Gastroesophageal sphincter (tissue), 4 donors: ENCODE results near the gene PTGFRN. TPM values are rescaled to one million over a fixed set of nuclear protein-coding genes. Genes with fewer than 3 reads are reported as not detected.

Source experiments
- ATAC-seq: fragments of 150-250 bp; one replicate; pipeline ENCODE4 v1.9.1; 2016; ENCODE audit warnings: mild to moderate bottlenecking, moderate library complexity
- H3K27ac ChIP-seq, 4 donors: fragments of 200-600 bp; sonication (generic) in 3 of 4; 1 replicate in 3 of 4; 2 replicates in 1 of 4; pipeline ENCODE4 v1.5.1; 2016 to 2019
- H3K27me3 ChIP-seq: fragments of 200-600 bp; sonication (generic); one replicate; pipeline ENCODE4 v1.5.1; 2019
- H3K36me3 ChIP-seq, 2 donors: fragments of 200-600 bp; sonication (generic); one replicate each; pipeline ENCODE4 v1.5.1; 2019; ENCODE audit warnings: control low read depth in 1 of 2
- H3K4me1 ChIP-seq, 3 donors: fragments of 200-600 bp; sonication (generic); 1 replicate in 2 of 3; 2 replicates in 1 of 3; pipeline ENCODE4 v1.5.1; 2016 to 2019; ENCODE audit warnings: control low read depth in 2 of 3
- H3K4me3 ChIP-seq, 2 donors: fragments of 200-600 bp; sonication (generic); one replicate each; pipeline ENCODE4 v1.5.1; 2019; ENCODE audit warnings: mild to moderate bottlenecking in 1 of 2, moderate library complexity in 1 of 2
- H3K9me3 ChIP-seq, 3 donors: fragments of 200-600 bp; sonication (generic); one replicate each; pipeline ENCODE4 v1.5.1; 2017 to 2019; ENCODE audit warnings: control low read depth in 2 of 3
- CTCF ChIP-seq, 4 experiments: fragments of 200-600 bp in 2 of 4; fragments of 450-650 bp in 2 of 4; sonication (generic) in 1 of 4; IDR thresholded peaks; one replicate each; pipeline ENCODE4 v1.5.1; 2017 to 2019; ENCODE audit warnings: antibody characterized with exemption in 4 of 4, mild to moderate bottlenecking in 2 of 4, moderate library complexity in 2 of 4
- EP300 ChIP-seq: sonication (generic); formaldehyde crosslinking; IDR thresholded peaks from one replicate; pipeline ENCODE4 v1.6.1; 2017; ENCODE audit warnings: antibody characterized with exemption, mild to moderate bottlenecking
- POLR2A ChIP-seq, 2 donors: fragments of 450-650 bp; IDR thresholded peaks; one replicate each; pipeline ENCODE4 v1.6.1; 2017; ENCODE audit warnings: antibody characterized with exemption in 2 of 2, mild to moderate bottlenecking in 2 of 2, moderate library complexity in 1 of 2
- POLR2AphosphoS5 ChIP-seq: sonication (generic); formaldehyde crosslinking; IDR thresholded peaks from one replicate; pipeline ENCODE4 v1.6.1; 2017; ENCODE audit warnings: antibody characterized with exemption
- WGBS, 2 donors: methylation state at CpG; one replicate each; pipeline ENCODE4 v1.1.5; 2018; ENCODE audit warnings: low coverage in 1 of 2; 5-methylcytosine and 5-hydroxymethylcytosine counted together
- total RNA-seq, 4 donors: library from RNA; depleted of rRNA; stranded (reverse); fragments of >200 nt; gene quantifications; one replicate each; pipeline ENCODE4 v1.1.0, GENCODE V29; 2016

Gene PTGFRN
- total RNA-seq, 4 donors from 2014 or later = 60.0 to 166 (median 101) TPM

- peak overlapping the region; percentile 7 to 68 (median 62) for H3K27ac ChIP-seq
- 68 to 80% methylated on average over 4 to 7 of the region's 14 CpGs for WGBS, 2 donors
- H3K9me3 ChIP-seq = no peaks in the 10 kb centered on the region
- H3K4me1 ChIP-seq = peaks cover 0 to 55% (median 20%) of the 10 kb centered on the region in 3 donors
- H3K27me3 ChIP-seq = no peaks in the 10 kb centered on the region
- TF ChIP-seq CTCF (IDR thresholded peaks at IDR 0.05) (no peak), POLR2AphosphoS5 (peak; percentile 99)
- peak; percentile 70 for ATAC-seq
- no peak overlapping the region for H3K4me3 ChIP-seq
- H3K36me3 ChIP-seq = peaks cover 0 to 13% of the 10 kb centered on the region in 2 donors
These were observed 74.9 kb downstream of the PTGFRN start for GRCh38 chr1:116984406-116985160.

GRCh38 chr1:116986421-116987255 lies 76.9 kb downstream of the PTGFRN start:
- TF ChIP-seq POLR2AphosphoS5 (no peak), EP300 (no peak), CTCF (IDR thresholded peaks at IDR 0.05) (no peak), POLR2A (IDR thresholded peaks at IDR 0.05) (no peak)
- Histone ChIP-seq H3K9me3 (no peaks in the 10 kb centered on the region), H3K4me3 (no peak overlapping the region), H3K4me1 (peaks cover 2 to 68% (median 23%) of the 10 kb centered on the region in 3 donors), H3K27me3 (no peaks in the 10 kb centered on the region), H3K27ac (no peak overlapping the region), H3K36me3 (peaks cover 0 to 30% of the 10 kb centered on the region in 2 donors)
- WGBS, 2 donors = 73 to 83% methylated on average over 8 to 14 of the region's 29 CpGs
- ATAC-seq = no peak

- peaks cover 2 to 68% (median 23%) of the 10 kb centered on the region in 3 donors for H3K4me1 ChIP-seq
- peaks cover 0 to 35% of the 10 kb centered on the region in 2 donors for H3K36me3 ChIP-seq
- WGBS, 2 donors = 83 to 90% methylated on average over 7 to 10 of the region's 11 CpGs
- H3K4me3 ChIP-seq = no peak overlapping the region
- ATAC-seq = no peak
- H3K27me3 ChIP-seq = no peaks in the 10 kb centered on the region
- no peak overlapping the region for H3K27ac ChIP-seq
- TF ChIP-seq CTCF (IDR thresholded peaks at IDR 0.05) (no peak), POLR2AphosphoS5 (no peak), EP300 (no peak), POLR2A (IDR thresholded peaks at IDR 0.05) (no peak)
- H3K9me3 ChIP-seq = no peaks in the 10 kb centered on the region
These were observed 77.5 kb downstream of the PTGFRN start for GRCh38 chr1:116987256-116987555.

GRCh38 chr1:116988248-116988647 lies 78.5 kb downstream of the PTGFRN start:
- H3K4me1 ChIP-seq = peaks cover 2 to 58% (median 18%) of the 10 kb centered on the region in 3 donors

More at GRCh38 chr1:116988248-116988647, 78.5 kb downstream of the PTGFRN start:
- ATAC-seq = peak; percentile 34
- peaks cover 0 to 35% of the 10 kb centered on the region in 2 donors for H3K36me3 ChIP-seq
- no peak for TF ChIP-seq EP300
- no peak for TF ChIP-seq CTCF (IDR thresholded peaks at IDR 0.05)
- no peak for TF ChIP-seq POLR2A (IDR thresholded peaks at IDR 0.05)
- TF ChIP-seq POLR2AphosphoS5 = peak; percentile 54
- no peaks in the 10 kb centered on the region for H3K27me3 ChIP-seq
- no peak overlapping the region for H3K4me3 ChIP-seq
- peak overlapping the region in 3 of 4 donors; percentile 53 to 64 (median 60) for H3K27ac ChIP-seq
- WGBS, 2 donors = 26 to 79% methylated on average over 2 to 3 of the region's 7 CpGs
- no peaks in the 10 kb centered on the region for H3K9me3 ChIP-seq
